HL-60/S4 treated with phorbol 12-myristate 13-acetate at 8.2 ng/mL for 4 days and 3 days (cell line): Measurements from ENCODE around the gene GPD1L.
"Not testable (repeated sequence)": the region's sequence is repeated elsewhere in the genome, so short reads cannot be mapped to it uniquely, and the experiment has no call there.

ENCODE experiments used
- in situ Hi-C: fragments of 300-500 bp; cut with MboI; formaldehyde crosslinking; loops from 2 replicates; pipeline ENCODE4 v1.15.0; 2022; ENCODE audit warnings: low sequenced_read_pairs

GPD1L gene

GRCh38 chr3:32105291-32106131, 909 bp upstream of the GPD1L start:
- in situ Hi-C loops = no loop called here

GRCh38 chr3:32106929-32107362, 526 bp downstream of the GPD1L start:
- in situ Hi-C loops = no loop called here

- in situ Hi-C loops = not testable (repeated sequence)
Measured at GRCh38 chr3:32108224-32108623, 1.8 kb downstream of the GPD1L start.

- in situ Hi-C loops = no loop called here
Measured at GRCh38 chr3:32109256-32109655, 2.8 kb downstream of the GPD1L start.

- in situ Hi-C loops = no loop called here
Measured at GRCh38 chr3:32110233-32110760, 3.9 kb downstream of the GPD1L start.

- in situ Hi-C loops = no loop called here
Measured at GRCh38 chr3:32111560-32111959, 5.1 kb downstream of the GPD1L start.

GRCh38 chr3:32113566-32113965, 7.1 kb downstream of the GPD1L start:
- in situ Hi-C loops = no loop called here

- in situ Hi-C loops = no loop called here
Measured at GRCh38 chr3:32113981-32114545, 7.6 kb downstream of the GPD1L start.

GRCh38 chr3:32114546-32115386, 8.3 kb downstream of the GPD1L start:
- in situ Hi-C loops = not testable (repeated sequence)

- in situ Hi-C loops = no loop called here
Measured at GRCh38 chr3:32117320-32117719, 10.9 kb downstream of the GPD1L start.

GRCh38 chr3:32118215-32118614, 11.8 kb downstream of the GPD1L start:
- in situ Hi-C loops = no loop called here

- in situ Hi-C loops = no loop called here
Measured at GRCh38 chr3:32120471-32120870, 14.1 kb downstream of the GPD1L start.

- in situ Hi-C loops = no loop called here
Measured at GRCh38 chr3:32121137-32121536, 14.7 kb downstream of the GPD1L start.

GRCh38 chr3:32123620-32124019, 17.2 kb downstream of the GPD1L start:
- in situ Hi-C loops = no loop called here

GRCh38 chr3:32125012-32125411, 18.6 kb downstream of the GPD1L start:
- in situ Hi-C loops = no loop called here

- in situ Hi-C loops = no loop called here
Measured at GRCh38 chr3:32126305-32127015, 20.0 kb downstream of the GPD1L start.

GRCh38 chr3:32127219-32127826, 20.9 kb downstream of the GPD1L start:
- in situ Hi-C loops = no loop called here

- in situ Hi-C loops = no loop called here
Measured at GRCh38 chr3:32128936-32129335, 22.5 kb downstream of the GPD1L start.

GRCh38 chr3:32129832-32130231, 23.4 kb downstream of the GPD1L start:
- in situ Hi-C loops = no loop called here

- in situ Hi-C loops = no loop called here
Measured at GRCh38 chr3:32132121-32132520, 25.7 kb downstream of the GPD1L start.
